ENCODE data around the gene GART.
A peak's percentile ranks its signal among the peaks of the same experiment; 100 is the strongest.
"Not testable (repeated sequence)": the region's sequence is repeated elsewhere in the genome, so short reads cannot be mapped to it uniquely, and the experiment has no call there.

Gene GART

GRCh38 chr21:33511639-33512038, 30.3 kb downstream of the GART start:
- DNase-seq: no peak

- no peak for DNase-seq
These were observed 31.1 kb downstream of the GART start for GRCh38 chr21:33510826-33511225.

GRCh38 chr21:33507003-33507402, 34.9 kb downstream of the GART start:
- not testable (repeated sequence) for DNase-seq

- DNase-seq: no peak
These were observed 36.1 kb downstream of the GART start for GRCh38 chr21:33505833-33506232.

GRCh38 chr21:33496345-33496744, 45.6 kb downstream of the GART start:
- no peak for DNase-seq

- no peak for DNase-seq
These were observed 46.2 kb downstream of the GART start for GRCh38 chr21:33495743-33496142.

GRCh38 chr21:33493756-33494155, 48.2 kb downstream of the GART start:
- no peak for DNase-seq

GRCh38 chr21:33492571-33492970, 49.3 kb downstream of the GART start:
- no peak for DNase-seq

- DNase-seq: peak; percentile 69
These were observed 50.4 kb downstream of the GART start, which contains the start of gene DNAJC28 for GRCh38 chr21:33491373-33492102. DNAJC28 (minus strand) TSS chr21:33491716; CDS start chr21:33489393, 2,323 bp downstream.

GRCh38 chr21:33490991-33491372, 50.9 kb downstream of the GART start:
- no peak for DNase-seq

- DNase-seq: no peak
These were observed 53.0 kb downstream of the GART start for GRCh38 chr21:33488936-33489335.

- DNase-seq: no peak
These were observed 53.9 kb downstream of the GART start for GRCh38 chr21:33487996-33488395.

- DNase-seq: no peak
These were observed 60.5 kb downstream of the GART start for GRCh38 chr21:33481314-33481943.

- no peak for DNase-seq
These were observed 61.3 kb downstream of the GART start for GRCh38 chr21:33480481-33481103.

GRCh38 chr21:33479679-33480480, 62.0 kb downstream of the GART start, which contains the start of gene TMEM50B:
TMEM50B (minus strand) TSS chr21:33479974; CDS start chr21:33468885, 11,089 bp downstream.
- peak; percentile 89 for DNase-seq

- no peak for DNase-seq
These were observed 62.8 kb downstream of the GART start for GRCh38 chr21:33478935-33479678.

GRCh38 chr21:33478182-33478581, 63.7 kb downstream of the GART start:
- DNase-seq: no peak

GRCh38 chr21:33477066-33477465, 64.9 kb downstream of the GART start:
- DNase-seq: no peak

- DNase-seq: no peak
These were observed 68.6 kb downstream of the GART start for GRCh38 chr21:33473344-33473743.

GRCh38 chr21:33470701-33471100, 71.2 kb downstream of the GART start:
- no peak for DNase-seq

GRCh38 chr21:33469183-33469582, 72.7 kb downstream of the GART start:
- not testable (repeated sequence) for DNase-seq

- DNase-seq: no peak
These were observed 80.2 kb downstream of the GART start for GRCh38 chr21:33461538-33462250.
